Breast epithelium (tissue), 4 donors: ENCODE measurements around the gene CTNNA3. TPM values are rescaled to one million over a fixed set of nuclear protein-coding genes. Genes with fewer than 3 reads are reported as not detected.

ENCODE experiments used
- DNase-seq, 2 donors: peaks; one replicate each; pipeline ENCODE4 v3.0.0-alpha.2; 2019; ENCODE audit warnings: low spot score in 2 of 2
- H3K27ac ChIP-seq, 2 donors: fragments of 200-600 bp; sonication (generic) in 1 of 2; one replicate each; pipeline ENCODE4 v1.5.1; 2016 to 2019; ENCODE audit warnings: mild to moderate bottlenecking in 1 of 2
- H3K27me3 ChIP-seq, 2 donors: fragments of 200-600 bp; sonication (generic) in 1 of 2; one replicate each; pipeline versions ENCODE4 v1.5.1 to v1.6.0; 2017 to 2019; ENCODE audit warnings: control low read depth in 1 of 2, mild to moderate bottlenecking in 1 of 2
- H3K36me3 ChIP-seq: fragments of 200-600 bp; one replicate; pipeline ENCODE4 v1.5.1; 2019
- H3K4me1 ChIP-seq, 2 donors: fragments of 200-600 bp; sonication (generic); one replicate each; pipeline ENCODE4 v1.5.1; 2016 to 2019; ENCODE audit warnings: control low read depth in 1 of 2
- H3K4me3 ChIP-seq, 3 donors: fragments of 200-600 bp; sonication (generic); 1 replicate in 2 of 3; 2 replicates in 1 of 3; pipeline ENCODE4 v1.5.1; 2016 to 2019; ENCODE audit warnings: mild to moderate bottlenecking in 3 of 3, moderate library complexity in 2 of 3
- H3K9me3 ChIP-seq, 2 donors: fragments of 200-600 bp; sonication (generic) in 1 of 2; one replicate each; pipeline ENCODE4 v1.5.1; 2016 to 2019; ENCODE audit warnings: control low read depth in 1 of 2
- CTCF ChIP-seq, 3 donors: fragments of 450-650 bp; IDR thresholded peaks; one replicate each; pipeline ENCODE4 v1.5.1; 2016 to 2017; ENCODE audit warnings: antibody characterized with exemption in 3 of 3, mild to moderate bottlenecking in 3 of 3, moderate library complexity in 3 of 3
- POLR2A ChIP-seq: fragments of 450-650 bp; IDR thresholded peaks from one replicate; pipeline ENCODE4 v1.6.1; 2016; ENCODE audit warnings: antibody characterized with exemption, mild to moderate bottlenecking, moderate library complexity
- POLR2AphosphoS5 ChIP-seq, 3 donors: sonication (generic); formaldehyde crosslinking; IDR thresholded peaks; one replicate each; pipeline ENCODE4 v1.6.1; 2017; ENCODE audit warnings: antibody characterized with exemption in 3 of 3
- intact Hi-C: fragments of 100-400 bp; cut with DNase I; formaldehyde crosslinking; loops from one replicate; pipeline ENCODE4 v1.15.1; 2023; ENCODE audit warnings: low total_unique reads
- total RNA-seq, 3 donors: library from RNA; depleted of rRNA; stranded (reverse); fragments of >200 nt; gene quantifications; one replicate each; pipeline ENCODE4 v1.1.0, GENCODE V29; 2016

The CTNNA3 gene
- total RNA-seq, 3 donors from 2014 or later, result 0.33 to 1.1 (median 0.59) TPM

- no peaks in the 10 kb centered on the region for H3K36me3 ChIP-seq
- H3K27ac ChIP-seq, result no peak overlapping the region
- no peaks in the 10 kb centered on the region for H3K27me3 ChIP-seq
- intact Hi-C loops, result no loop called here
- TF ChIP-seq POLR2AphosphoS5 (IDR thresholded peaks at IDR 0.05) (no peak), CTCF (IDR thresholded peaks at IDR 0.05) (no peak), POLR2A (no peak)
- H3K9me3 ChIP-seq, result no peaks in the 10 kb centered on the region
- H3K4me3 ChIP-seq, result no peak overlapping the region
- no peak for DNase-seq
- H3K4me1 ChIP-seq, result no peaks in the 10 kb centered on the region
Observed at GRCh38 chr10:66780796-66781195, 915.2 kb downstream of the CTNNA3 start.

GRCh38 chr10:66778351-66778750, 917.6 kb downstream of the CTNNA3 start:
- intact Hi-C loops, result no loop called here

GRCh38 chr10:66777665-66778064, 918.3 kb downstream of the CTNNA3 start:
- intact Hi-C loops, result no loop called here
- no peaks in the 10 kb centered on the region for H3K9me3 ChIP-seq
- H3K27me3 ChIP-seq, result no peaks in the 10 kb centered on the region
- DNase-seq, result no peak
- no peak overlapping the region for H3K27ac ChIP-seq
- no peak overlapping the region for H3K4me3 ChIP-seq
- no peaks in the 10 kb centered on the region for H3K4me1 ChIP-seq
- TF ChIP-seq POLR2A (no peak), CTCF (IDR thresholded peaks at IDR 0.05) (no peak), POLR2AphosphoS5 (IDR thresholded peaks at IDR 0.05) (no peak)
- no peaks in the 10 kb centered on the region for H3K36me3 ChIP-seq

More at GRCh38 chr10:66778351-66778750, 917.6 kb downstream of the CTNNA3 start:
- Histone ChIP-seq H3K4me1 (no peaks in the 10 kb centered on the region), H3K27ac (no peak overlapping the region), H3K9me3 (no peaks in the 10 kb centered on the region), H3K27me3 (no peaks in the 10 kb centered on the region), H3K4me3 (no peak overlapping the region), H3K36me3 (no peaks in the 10 kb centered on the region)
- DNase-seq, result no peak
- TF ChIP-seq CTCF (IDR thresholded peaks at IDR 0.05), result no peak
- no peak for TF ChIP-seq POLR2A
- no peak for TF ChIP-seq POLR2AphosphoS5 (IDR thresholded peaks at IDR 0.05)

- Histone ChIP-seq H3K4me1 (no peaks in the 10 kb centered on the region), H3K36me3 (no peaks in the 10 kb centered on the region), H3K27ac (no peak overlapping the region), H3K9me3 (no peaks in the 10 kb centered on the region), H3K27me3 (no peaks in the 10 kb centered on the region), H3K4me3 (no peak overlapping the region)
- TF ChIP-seq POLR2A (no peak), CTCF (IDR thresholded peaks at IDR 0.05) (no peak), POLR2AphosphoS5 (IDR thresholded peaks at IDR 0.05) (no peak)
- intact Hi-C loops, result no loop called here
- DNase-seq, result no peak
Observed at GRCh38 chr10:66773472-66773817, 922.5 kb downstream of the CTNNA3 start.

- DNase-seq, result no peak
- Histone ChIP-seq H3K27ac (no peak overlapping the region), H3K9me3 (no peaks in the 10 kb centered on the region), H3K4me3 (no peak overlapping the region), H3K27me3 (no peaks in the 10 kb centered on the region), H3K4me1 (no peaks in the 10 kb centered on the region), H3K36me3 (no peaks in the 10 kb centered on the region)
- intact Hi-C loops, result no loop called here
- TF ChIP-seq POLR2AphosphoS5 (IDR thresholded peaks at IDR 0.05) (no peak), CTCF (IDR thresholded peaks at IDR 0.05) (no peak), POLR2A (no peak)
Observed at GRCh38 chr10:66772548-66773471, 923.2 kb downstream of the CTNNA3 start.
